GM12878 (cell line): ENCODE measurements around the gene HMMR. TPM values are rescaled to one million over a fixed set of nuclear protein-coding genes. Genes with fewer than 3 reads are reported as not detected.
A peak's percentile ranks its signal among the peaks of the same experiment; 100 is the strongest.

Experiments
- ATAC-seq: fragments of 200-7000 bp; cut with Tn5 transposase; 3 replicates; pipeline ENCODE4 v1.9.1; 2020; ENCODE audit warnings: mild to moderate bottlenecking, moderate library complexity
- BruUV-seq: library from RNA; stranded (reverse); fragments of 400-500 nt; replicated peaks from 2 replicates; lab custom pipeline; 2021; lab: Mats Ljungman, UMichigan
- CTCF ChIA-PET: fragments of 300-600 bp; sonication (Branson Sonifier 250); formaldehyde crosslinking; extraction: SDS; loops from one replicate; lab custom pipeline; 2021; ENCODE audit warnings: inconsistent platforms; lab: Yijun Ruan, JAX
- POLR2A ChIA-PET: fragments of 350-600 bp; formaldehyde crosslinking; extraction: SDS; loops from one replicate; lab custom pipeline; 2021; ENCODE audit warnings: inconsistent platforms; lab: Charles Lee
- RAD21 ChIA-PET: fragments of 300-600 bp; sonication (Branson Sonifier 250); formaldehyde crosslinking; loops from one replicate; lab custom pipeline; 2023; ENCODE audit warnings: antibody characterized with exemption; ENCODE audit not compliant: unreplicated experiment; lab: Charles Lee
- SMC1A ChIA-PET: fragments of 300-600 bp; sonication (Branson Sonifier 250); formaldehyde crosslinking; loops from one replicate; lab custom pipeline; 2023; ENCODE audit not compliant: unreplicated experiment, uncharacterized antibody; lab: Charles Lee
- DNase-seq: peaks from one replicate; pipeline ENCODE4 v3.0.0-alpha.2; 2011; ENCODE audit warnings: low read depth, low spot score
- FAIRE-seq: peaks from 3 replicates; lab custom pipeline; 2011; peaks lifted over from hg19 to GRCh38; lab: Jason Lieb, UNC
- H2AFZ ChIP-seq: 2 replicates; pipeline ENCODE4 v1.6.0; 2011; ENCODE audit warnings: low read depth, low read length, control low read depth; ENCODE audit not compliant: control insufficient read depth
- H3K27ac ChIP-seq: 2 replicates; pipeline ENCODE4 v1.5.1; 2011; ENCODE audit warnings: control low read depth; ENCODE audit not compliant: control insufficient read depth, insufficient read depth
- H3K27me3 ChIP-seq, 2 experiments: replicated peaks in 1 of 2; 2 replicates each; pipeline versions ENCODE4 v1.6.0 to v1.6.1; 2011; ENCODE audit warnings: low read length in 1 of 2; ENCODE audit not compliant: control insufficient read depth in 2 of 2, insufficient read depth in 2 of 2
- H3K36me3 ChIP-seq, 2 experiments: 2 replicates each; pipeline ENCODE4 v1.5.1; 2011; ENCODE audit warnings: low read length in 1 of 2; ENCODE audit not compliant: control insufficient read depth in 2 of 2, insufficient read depth in 2 of 2
- H3K4me1 ChIP-seq: 2 replicates; pipeline ENCODE4 v1.6.1; 2011; ENCODE audit warnings: mild to moderate bottlenecking, low read length, moderate library complexity, mixed read lengths; ENCODE audit not compliant: control insufficient read depth, insufficient read depth
- H3K4me2 ChIP-seq: 2 replicates; pipeline ENCODE4 v1.6.0; 2011; ENCODE audit warnings: control low read depth; ENCODE audit not compliant: control insufficient read depth, insufficient read depth
- H3K4me3 ChIP-seq: fragments of 200-600 bp; sonication (generic); 2 replicates; pipeline ENCODE4 v1.5.1; 2016
- H3K79me2 ChIP-seq: 2 replicates; pipeline ENCODE4 v1.6.0; 2011; ENCODE audit warnings: low read length; ENCODE audit not compliant: control insufficient read depth, insufficient read depth
- H3K9ac ChIP-seq: 2 replicates; pipeline ENCODE4 v1.8.0; 2011; ENCODE audit warnings: low read length, control low read depth, mixed read lengths; ENCODE audit not compliant: control insufficient read depth, insufficient read depth
- H3K9me3 ChIP-seq: replicated peaks from 3 replicates; pipeline ENCODE4 v1.5.1; 2011; ENCODE audit warnings: mild to moderate bottlenecking, low read length; ENCODE audit not compliant: control insufficient read depth, insufficient read depth
- H4K20me1 ChIP-seq: 2 replicates; pipeline ENCODE4 v1.6.0; 2011; ENCODE audit not compliant: control insufficient read depth, insufficient read depth
- ATF3 ChIP-seq: IDR thresholded peaks from 2 replicates; pipeline ENCODE4 v1.6.1; 2011; ENCODE audit warnings: low read depth, mild to moderate bottlenecking, low read length, moderate library complexity, borderline replicate concordance; ENCODE audit errors: extremely low read depth
- CEBPB ChIP-seq, 2 experiments: fragments of 150-350 bp in 1 of 2; IDR thresholded peaks; 2 replicates each; pipeline ENCODE4 v1.6.1; 2012 to 2014; ENCODE audit warnings: low read depth in 2 of 2, low read length in 2 of 2, borderline replicate concordance in 1 of 2, inconsistent platforms in 1 of 2
- CHD2 ChIP-seq: IDR thresholded peaks from 2 replicates; pipeline ENCODE4 v1.6.1; 2011; ENCODE audit warnings: low read depth, low read length, improper control_type of control experiment, borderline replicate concordance
- FOXM1 ChIP-seq: IDR thresholded peaks from 2 replicates; pipeline ENCODE4 v1.6.1; 2012; ENCODE audit warnings: low read depth, mild to moderate bottlenecking, inconsistent platforms, low read length, moderate library complexity
- IRF3 ChIP-seq: fragments of 450-650 bp; IDR thresholded peaks from 2 replicates; pipeline ENCODE4 v1.6.1; 2014; ENCODE audit warnings: mild to moderate bottlenecking
- JUND ChIP-seq: IDR thresholded peaks from 2 replicates; pipeline ENCODE4 v1.6.1; 2012; ENCODE audit warnings: low read depth, mild to moderate bottlenecking, low read length, improper control_type of control experiment, moderate library complexity
- LARP7 ChIP-seq: fragments of 450-650 bp; IDR thresholded peaks from 2 replicates; pipeline ENCODE4 v1.6.1; 2017; ENCODE audit warnings: mild to moderate bottlenecking
- REST ChIP-seq: IDR thresholded peaks from 2 replicates; pipeline ENCODE4 v1.6.1; 2012; ENCODE audit warnings: mild to moderate bottlenecking, low read depth, low read length
- SUZ12 ChIP-seq: fragments of 200-600 bp; sonication (generic); IDR thresholded peaks from one replicate; pipeline ENCODE4 v1.6.1; 2018; ENCODE audit warnings: antibody characterized with exemption, mild to moderate bottlenecking; ENCODE audit not compliant: unreplicated experiment
- ZBTB11 ChIP-seq: fragments of 450-650 bp; formaldehyde crosslinking; IDR thresholded peaks from 2 replicates; pipeline ENCODE4 v1.5.0; 2022; ENCODE audit warnings: mild to moderate bottlenecking, missing genetic modification characterization
- WGBS: methylation state at CpG from one replicate; pipeline ENCODE4 v1.1.6; 2016; ENCODE audit warnings: low lambda C conversion rate; ENCODE audit not compliant: insufficient replicate concordance, insufficient coverage; ENCODE audit errors: missing lambda C conversion rate; 5-methylcytosine and 5-hydroxymethylcytosine counted together
- in situ Hi-C: fragments of 300-500 bp; cut with MboI; formaldehyde crosslinking; loops from 9 replicates; pipeline ENCODE4 v1.14.3; 2018; ENCODE audit warnings: mixed read lengths
- intact Hi-C: fragments of 100-400 bp; cut with micrococcal nuclease; formaldehyde crosslinking; loops from one replicate; pipeline ENCODE4 v1.14.2; 2022; ENCODE audit not compliant: unreplicated experiment
- polyA plus RNA-seq, 11 experiments: library from polyadenylated mRNA; depleted of rRNA in 4 of 11; unstranded in 6 of 11; stranded (reverse) in 5 of 11; fragments of >200 nt; fragmentation: Nextera tagmentation in 4 of 11; fragmentation: Illumina TruSeq in 1 of 11; extraction: Ambion mirVana in 4 of 11; extraction: Trizol in 1 of 11; gene quantifications; 1 replicate in 1 of 11; 2 replicates in 10 of 11; pipeline versions ENCODE4 v1.2.1 to v1.2.3, GENCODE V29; 2011 to 2016; ENCODE audit warnings: inconsistent platforms in 2 of 11, missing spikeins in 2 of 11, low read depth in 1 of 11
- total RNA-seq, 4 experiments: library from RNA; depleted of rRNA in 3 of 4; stranded (reverse); fragments of >200 nt in 3 of 4; fragmentation: Illumina TruSeq in 1 of 4; extraction: Trizol in 1 of 4; gene quantifications; 2 replicates each; pipeline versions ENCODE4 v1.2.1 to v1.2.3, GENCODE V29; 2013 to 2021

Gene HMMR
- total and polyA plus RNA-seq, 10 of the 15 experiments (the other 5 are each of a cell fraction or from before 2014, with no cell fraction given) = 44.1 to 122 (median 64.2) TPM

- ChIA-PET SMC1A (interaction anchor here (1.4 to 9.3 kb wide), 3 partner anchors 11 to 48 kb away, joined by 3 to 142 read pairs (median 17); partner anchors contain the start of gene CCNG1), CTCF (interaction anchor here (0.7 to 6.6 kb wide), 3 partner anchors 11 to 108 kb away, joined by 3 to 74 read pairs (median 3); partner anchors contain the start of gene CCNG1)
- H3K36me3 ChIP-seq = peaks cover 0 to 5% of the 10 kb centered on the region in 2 experiments; a peak in 1 of 4 replicates
- H3K27me3 ChIP-seq = no peaks in the 10 kb centered on the region
- WGBS = 97% methylated on average over 7 of the region's 7 CpGs
- BruUV-seq = no TSS peak
- H3K9me3 ChIP-seq = no peaks in the 10 kb centered on the region; the same call in 2 of the 3 replicates
- H3K4me3 ChIP-seq = peak overlapping the region; percentile 12; the same call in 1 of the 2 replicates
- intact Hi-C loops = no loop called here
- in situ Hi-C loops = no loop called here
- peaks cover 43% of the 10 kb centered on the region for H3K79me2 ChIP-seq
- TF ChIP-seq JUND (no peak), SUZ12 (no peak), LARP7 (no peak), CHD2 (no peak), ZBTB11 (no peak), REST (no peak), IRF3 (no peak), ATF3 (no peak), CEBPB (IDR thresholded peaks at IDR 0.05; ENCODE audit: borderline replicate concordance in 1 of 2, low read depth in 2 of 2, low read length in 2 of 2) (no peak), FOXM1 (no peak)
- TF ChIP-seq, all 136 proteins: peak for 0
- Histone ChIP-seq H3K27ac (no peak overlapping the region), H3K9ac (no peak overlapping the region), H3K4me2 (no peak overlapping the region), H4K20me1 (no peaks in the 10 kb centered on the region), H3K4me1 (no peaks in the 10 kb centered on the region), H2AFZ (no peak overlapping the region)
- FAIRE-seq (no peak), DNase-seq (no peak), ATAC-seq (no peak)
- ChIA-PET RAD21 (no interaction called here), POLR2A (interaction anchor here (0.8 to 9.1 kb wide), 2 partner anchors 16 to 49 kb away, joined by 3 to 181 read pairs; partner anchors contain the start of genes CCNG1 and MAT2B)
Observed at GRCh38 chr5:163456840-163457239, 3.6 kb upstream of the HMMR start.
